ENCODE measurements around the gene BCAS4.
"Not testable (repeated sequence)": the region's sequence is repeated elsewhere in the genome, so short reads cannot be mapped to it uniquely, and the experiment has no call there.

Gene BCAS4

GRCh38 chr20:50799890-50800550 lies 5.2 kb downstream of the BCAS4 start:
- FAIRE-seq: no peak

- FAIRE-seq: not testable (repeated sequence)
Measured at GRCh38 chr20:50800986-50801746, 6.3 kb downstream of the BCAS4 start.

GRCh38 chr20:50801747-50802125 lies 6.9 kb downstream of the BCAS4 start:
- FAIRE-seq: no peak

- no peak for FAIRE-seq
Measured at GRCh38 chr20:50802289-50802688, 7.4 kb downstream of the BCAS4 start.

GRCh38 chr20:50804437-50805348 lies 9.8 kb downstream of the BCAS4 start:
- FAIRE-seq: no peak

- no peak for FAIRE-seq
Measured at GRCh38 chr20:50805349-50805684, 10.5 kb downstream of the BCAS4 start.

- no peak for FAIRE-seq
Measured at GRCh38 chr20:50806126-50806768, 11.4 kb downstream of the BCAS4 start.

GRCh38 chr20:50810063-50810462 lies 15.2 kb downstream of the BCAS4 start:
- FAIRE-seq: no peak

- no peak for FAIRE-seq
Measured at GRCh38 chr20:50810842-50811241, 16.0 kb downstream of the BCAS4 start.

GRCh38 chr20:50813101-50813643 lies 18.3 kb downstream of the BCAS4 start:
- FAIRE-seq: no peak

- no peak for FAIRE-seq
Measured at GRCh38 chr20:50813801-50814200, 18.9 kb downstream of the BCAS4 start.

GRCh38 chr20:50814438-50815161 lies 19.7 kb downstream of the BCAS4 start:
- no peak for FAIRE-seq

GRCh38 chr20:50815162-50815989 lies 20.5 kb downstream of the BCAS4 start:
- FAIRE-seq: no peak

GRCh38 chr20:50817776-50818172 lies 22.9 kb downstream of the BCAS4 start:
- FAIRE-seq: no peak

- no peak for FAIRE-seq
Measured at GRCh38 chr20:50819349-50819748, 24.5 kb downstream of the BCAS4 start.

- no peak for FAIRE-seq
Measured at GRCh38 chr20:50820515-50821256, 25.8 kb downstream of the BCAS4 start.

GRCh38 chr20:50821257-50821921 lies 26.5 kb downstream of the BCAS4 start:
- no peak for FAIRE-seq

- no peak for FAIRE-seq
Measured at GRCh38 chr20:50821994-50822393, 27.1 kb downstream of the BCAS4 start.

- FAIRE-seq: no peak
Measured at GRCh38 chr20:50823319-50823718, 28.5 kb downstream of the BCAS4 start.

- no peak for FAIRE-seq
Measured at GRCh38 chr20:50824137-50824536, 29.3 kb downstream of the BCAS4 start.

Measured in G401.6 (cell line).